Neural progenitor cell (in vitro differentiated cells): ENCODE results near the gene DRAM2. TPM values are rescaled to one million over a fixed set of nuclear protein-coding genes. Genes with fewer than 3 reads are reported as not detected.
"Not testable (repeated sequence)": the region's sequence is repeated elsewhere in the genome, so short reads cannot be mapped to it uniquely, and the experiment has no call there.

ENCODE experiments used
- DNase-seq: peaks from one replicate; pipeline ENCODE4 v3.0.0-alpha.2; 2016; ENCODE audit warnings: low spot score
- H2AFZ ChIP-seq: fragments of 200-600 bp; sonication (generic); replicated peaks from 2 replicates; pipeline ENCODE4 v1.6.1; 2016; ENCODE audit warnings: antibody characterized with exemption
- H3F3A ChIP-seq: fragments of 200-600 bp; sonication (generic); 2 replicates; pipeline ENCODE4 v1.6.1; 2016; ENCODE audit warnings: antibody characterized with exemption, low read depth
- H3K27ac ChIP-seq: fragments of 200-600 bp; sonication (generic); 2 replicates; pipeline ENCODE4 v1.5.1; 2016; ENCODE audit warnings: mild to moderate bottlenecking
- H3K27me3 ChIP-seq: fragments of 200-600 bp; sonication (generic); 2 replicates; pipeline ENCODE4 v1.6.1; 2016; ENCODE audit warnings: mild to moderate bottlenecking, moderate library complexity
- H3K36me3 ChIP-seq: fragments of 200-600 bp; sonication (generic); 2 replicates; pipeline ENCODE4 v1.5.1; 2016
- H3K4me1 ChIP-seq: fragments of 200-600 bp; sonication (generic); 2 replicates; pipeline ENCODE4 v1.6.1; 2016; ENCODE audit warnings: mixed run types
- H3K4me2 ChIP-seq: fragments of 200-600 bp; sonication (generic); 2 replicates; pipeline ENCODE4 v1.6.1; 2016
- H3K4me3 ChIP-seq: fragments of 200-600 bp; sonication (generic); 2 replicates; pipeline ENCODE4 v1.5.1; 2016
- H3K79me2 ChIP-seq: fragments of 200-600 bp; sonication (generic); 2 replicates; pipeline ENCODE4 v1.6.1; 2016; ENCODE audit warnings: low read depth
- H3K9ac ChIP-seq: fragments of 200-600 bp; sonication (generic); 2 replicates; pipeline ENCODE4 v1.6.1; 2016
- H3K9me3 ChIP-seq: fragments of 200-600 bp; sonication (generic); 2 replicates; pipeline ENCODE4 v1.5.1; 2016; ENCODE audit warnings: low read depth
- H4K20me1 ChIP-seq: fragments of 200-600 bp; sonication (generic); 2 replicates; pipeline ENCODE4 v1.6.1; 2016; ENCODE audit warnings: low read depth
- H3K27ac Mint-ChIP-seq: 3 replicates; pipeline ENCODE4 v1.8.0; 2021; ENCODE audit warnings: mixed read lengths
- H3K27me3 Mint-ChIP-seq: 2 replicates; pipeline ENCODE4 v1.8.0; 2022; ENCODE audit warnings: low read depth, mild to moderate bottlenecking, inconsistent platforms, moderate library complexity, mixed read lengths; ENCODE audit not compliant: insufficient read depth
- H3K36me3 Mint-ChIP-seq: 3 replicates; pipeline ENCODE4 v1.8.0; 2021; ENCODE audit warnings: mixed read lengths
- H3K4me1 Mint-ChIP-seq: 3 replicates; pipeline ENCODE4 v1.8.0; 2021; ENCODE audit warnings: mixed read lengths
- H3K4me3 Mint-ChIP-seq: 3 replicates; pipeline ENCODE4 v1.8.0; 2021; ENCODE audit warnings: mild to moderate bottlenecking, moderate library complexity, mixed read lengths
- H3K9me3 Mint-ChIP-seq: 3 replicates; pipeline ENCODE4 v1.8.0; 2020; ENCODE audit warnings: mixed read lengths
- EZH2 ChIP-seq: fragments of 200-600 bp; sonication (generic); IDR thresholded peaks from 2 replicates; pipeline ENCODE4 v1.6.1; 2017; ENCODE audit warnings: antibody characterized with exemption, mild to moderate bottlenecking, moderate library complexity
- EZH2phosphoT487 ChIP-seq: fragments of 200-600 bp; sonication (generic); IDR thresholded peaks from 2 replicates; pipeline ENCODE4 v1.6.1; 2017; ENCODE audit warnings: antibody characterized with exemption
- total RNA-seq: library from RNA; depleted of rRNA; stranded (reverse); fragments of >200 nt; gene quantifications from 2 replicates; pipeline ENCODE4 v1.2.3, GENCODE V29; 2015; ENCODE audit warnings: low replicate concordance
- TF ChIP-seq, protein P1 (sequence below): fragments of 200-600 bp; sonication (generic); IDR thresholded peaks from 2 replicates; pipeline ENCODE4 v1.5.1; 2017; ENCODE audit warnings: antibody characterized with exemption, mild to moderate bottlenecking

The DRAM2 gene
- total RNA-seq, 1 donor from 2014 or later, result 145 TPM

DNA sequence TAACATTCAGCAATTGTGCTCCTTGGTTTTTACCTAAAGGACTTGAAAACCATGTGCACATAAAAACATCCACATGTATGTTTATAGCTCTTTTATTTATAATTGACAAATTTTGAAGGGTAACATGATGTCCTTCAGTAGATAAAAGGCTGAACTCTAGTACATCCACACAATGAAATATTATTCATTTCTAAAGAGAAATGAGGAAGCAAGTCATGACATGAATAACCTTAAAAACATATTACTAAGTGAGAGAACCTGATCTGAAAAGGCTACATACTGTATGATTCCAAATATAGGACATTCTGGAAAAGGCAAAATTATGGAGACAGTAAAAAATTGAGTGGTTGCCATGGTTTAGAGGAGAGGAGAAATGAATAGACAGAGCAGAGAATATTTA lies 50.3 kb downstream of the DRAM2 start:
- Histone ChIP-seq H4K20me1 (no peaks in the 10 kb centered on the region), H3K4me2 (no peak overlapping the region), H3K4me1 (no peaks in the 10 kb centered on the region), H3K4me3 (no peak overlapping the region), H3K9me3 (no peaks in the 10 kb centered on the region), H3K9ac (no peak overlapping the region), H3F3A (no peaks in the 10 kb centered on the region), H3K27me3 (no peaks in the 10 kb centered on the region), H3K79me2 (no peaks in the 10 kb centered on the region), H3K36me3 (no peaks in the 10 kb centered on the region), H2AFZ (no peak overlapping the region), H3K27ac (no peak overlapping the region)
- Mint-ChIP-seq H3K4me3 (no peak overlapping the region), H3K36me3 (no peaks in the 10 kb centered on the region), H3K9me3 (peaks cover 14% of the 10 kb centered on the region), H3K27ac (no peak overlapping the region), H3K27me3 (no peaks in the 10 kb centered on the region), H3K4me1 (no peaks in the 10 kb centered on the region)
- DNase-seq, result no peak
- TF ChIP-seq, protein P1, sequence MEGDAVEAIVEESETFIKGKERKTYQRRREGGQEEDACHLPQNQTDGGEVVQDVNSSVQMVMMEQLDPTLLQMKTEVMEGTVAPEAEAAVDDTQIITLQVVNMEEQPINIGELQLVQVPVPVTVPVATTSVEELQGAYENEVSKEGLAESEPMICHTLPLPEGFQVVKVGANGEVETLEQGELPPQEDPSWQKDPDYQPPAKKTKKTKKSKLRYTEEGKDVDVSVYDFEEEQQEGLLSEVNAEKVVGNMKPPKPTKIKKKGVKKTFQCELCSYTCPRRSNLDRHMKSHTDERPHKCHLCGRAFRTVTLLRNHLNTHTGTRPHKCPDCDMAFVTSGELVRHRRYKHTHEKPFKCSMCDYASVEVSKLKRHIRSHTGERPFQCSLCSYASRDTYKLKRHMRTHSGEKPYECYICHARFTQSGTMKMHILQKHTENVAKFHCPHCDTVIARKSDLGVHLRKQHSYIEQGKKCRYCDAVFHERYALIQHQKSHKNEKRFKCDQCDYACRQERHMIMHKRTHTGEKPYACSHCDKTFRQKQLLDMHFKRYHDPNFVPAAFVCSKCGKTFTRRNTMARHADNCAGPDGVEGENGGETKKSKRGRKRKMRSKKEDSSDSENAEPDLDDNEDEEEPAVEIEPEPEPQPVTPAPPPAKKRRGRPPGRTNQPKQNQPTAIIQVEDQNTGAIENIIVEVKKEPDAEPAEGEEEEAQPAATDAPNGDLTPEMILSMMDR, result no peak

DNA sequence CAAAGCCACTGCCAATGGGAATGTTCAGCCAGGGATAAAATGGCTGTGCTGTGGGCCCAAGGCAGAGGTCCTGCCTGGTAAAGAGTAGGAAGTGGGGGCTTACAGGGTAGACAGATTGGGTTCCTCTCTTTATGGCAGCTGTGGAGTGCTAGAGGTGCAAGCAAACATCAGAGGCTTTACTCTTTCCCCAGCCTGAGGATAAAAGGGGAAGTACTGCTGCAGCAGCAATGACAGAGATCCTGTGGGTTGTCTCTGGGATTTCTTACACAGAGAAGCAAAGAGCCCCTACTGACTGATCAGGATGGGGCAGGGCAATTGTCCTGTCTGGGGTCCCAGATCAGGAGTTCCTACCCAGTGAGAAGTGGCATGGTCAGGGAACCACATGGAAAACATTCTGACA lies 54.2 kb downstream of the DRAM2 start:
- Histone ChIP-seq H3K79me2 (no peaks in the 10 kb centered on the region), H3K9ac (no peak overlapping the region), H3F3A (no peaks in the 10 kb centered on the region), H4K20me1 (no peaks in the 10 kb centered on the region), H3K27ac (no peak overlapping the region), H2AFZ (no peak overlapping the region), H3K4me1 (no peaks in the 10 kb centered on the region), H3K27me3 (no peaks in the 10 kb centered on the region), H3K4me3 (no peak overlapping the region), H3K36me3 (no peaks in the 10 kb centered on the region), H3K4me2 (no peak overlapping the region), H3K9me3 (no peaks in the 10 kb centered on the region)
- no peak for DNase-seq
- H3K4me1 Mint-ChIP-seq, result no peaks in the 10 kb centered on the region
- peaks cover 2% of the 10 kb centered on the region for H3K27me3 Mint-ChIP-seq
- H3K9me3 Mint-ChIP-seq, result peaks cover 4% of the 10 kb centered on the region
- no peak overlapping the region for H3K4me3 Mint-ChIP-seq
- H3K36me3 Mint-ChIP-seq, result no peaks in the 10 kb centered on the region
- TF ChIP-seq EZH2phosphoT487 (no peak), EZH2 (no peak)
- TF ChIP-seq, protein P1, result no peak
- no peak overlapping the region for H3K27ac Mint-ChIP-seq

DNA sequence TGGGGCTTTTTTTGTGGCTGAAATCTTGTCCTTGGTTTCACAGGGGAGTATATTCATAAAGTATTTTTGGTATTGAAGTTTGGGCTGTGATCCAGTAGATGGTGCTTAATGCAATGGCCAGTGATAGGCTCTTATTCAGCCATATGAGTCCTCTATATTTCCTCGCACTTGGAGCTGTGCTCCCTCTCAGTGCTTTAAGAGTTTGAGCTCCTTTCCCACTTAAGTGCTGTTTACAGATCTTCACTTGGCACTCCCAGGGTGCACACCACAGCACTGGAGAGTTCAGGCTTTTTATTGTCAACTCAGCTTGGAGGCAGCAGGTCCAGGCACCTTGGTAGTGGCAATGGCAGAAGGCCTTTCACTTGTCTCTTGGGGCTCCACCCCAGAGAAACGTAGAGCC lies 54.9 kb downstream of the DRAM2 start:
- Histone ChIP-seq H3K79me2 (no peaks in the 10 kb centered on the region), H3K4me1 (no peaks in the 10 kb centered on the region), H3F3A (no peaks in the 10 kb centered on the region), H4K20me1 (no peaks in the 10 kb centered on the region), H3K27ac (no peak overlapping the region), H2AFZ (no peak overlapping the region), H3K9ac (no peak overlapping the region), H3K36me3 (no peaks in the 10 kb centered on the region), H3K9me3 (peaks cover under 1% of the 10 kb centered on the region), H3K4me3 (no peak overlapping the region), H3K27me3 (no peaks in the 10 kb centered on the region), H3K4me2 (no peak overlapping the region)
- no peak overlapping the region for H3K4me3 Mint-ChIP-seq
- peaks cover 2% of the 10 kb centered on the region for H3K27me3 Mint-ChIP-seq
- no peak for DNase-seq
- no peak for TF ChIP-seq EZH2
- H3K4me1 Mint-ChIP-seq, result no peaks in the 10 kb centered on the region
- no peak overlapping the region for H3K27ac Mint-ChIP-seq
- no peaks in the 10 kb centered on the region for H3K36me3 Mint-ChIP-seq
- H3K9me3 Mint-ChIP-seq, result peaks cover 4% of the 10 kb centered on the region

DNA sequence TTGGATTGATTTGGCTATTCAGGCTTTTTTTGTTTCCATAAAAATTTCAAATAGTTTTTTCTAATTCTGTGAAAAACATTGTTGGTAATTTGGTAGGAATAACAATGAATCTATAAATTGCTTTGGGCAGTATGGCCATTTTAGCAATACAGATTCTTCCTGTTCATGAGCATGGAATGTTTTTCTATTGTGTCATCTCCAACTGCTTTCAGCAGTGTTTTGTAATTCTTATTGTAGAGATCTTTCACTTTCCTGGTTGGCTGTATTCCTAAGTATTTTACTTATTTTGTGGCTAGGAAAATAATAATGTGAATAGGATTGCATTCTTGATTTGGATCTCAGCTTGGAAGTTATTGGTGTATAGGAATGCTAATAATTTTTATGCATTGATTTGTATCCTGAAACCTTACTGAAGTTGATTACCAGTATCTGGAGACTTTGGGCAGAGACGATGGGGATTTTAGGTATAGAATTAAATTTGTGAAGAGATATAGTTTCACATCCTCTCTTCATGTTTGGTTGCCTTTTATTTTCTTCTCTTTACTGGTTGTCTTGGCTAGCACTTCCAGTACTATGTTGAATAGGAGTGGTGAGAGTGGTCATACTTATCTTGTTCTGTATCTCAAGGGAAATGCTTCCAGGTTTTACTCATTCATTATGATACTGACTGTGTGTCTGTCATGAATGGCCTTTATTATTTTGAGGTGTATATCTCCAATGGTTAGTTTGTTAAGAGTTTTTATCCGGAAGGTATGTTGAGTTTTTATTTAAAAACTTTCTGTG lies 57.3 kb downstream of the DRAM2 start:
- Mint-ChIP-seq H3K4me1 (no peaks in the 10 kb centered on the region), H3K9me3 (peaks cover 2% of the 10 kb centered on the region)
- H3K4me2 ChIP-seq, result no peak overlapping the region

DNA sequence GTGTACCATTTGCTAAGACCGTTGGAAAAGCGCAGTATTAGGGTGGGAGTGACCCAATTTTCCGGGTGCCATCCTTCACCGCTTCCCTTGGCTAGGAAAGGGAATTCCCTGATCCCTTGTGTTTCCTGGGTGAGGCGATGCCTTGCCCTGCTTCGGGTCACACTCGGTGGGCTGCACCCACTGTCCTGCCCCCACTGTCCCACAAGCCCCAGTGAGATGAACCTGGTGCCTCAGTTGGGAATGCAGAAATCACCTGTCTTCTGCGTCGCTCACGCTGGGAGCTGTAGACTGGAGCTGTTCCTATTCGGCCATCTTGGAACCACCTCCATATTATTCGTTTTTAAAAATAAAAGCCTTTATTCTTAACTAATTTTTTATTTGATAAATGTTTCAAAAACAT lies 60.6 kb downstream of the DRAM2 start:
- not testable (repeated sequence) for H3K4me3 ChIP-seq, H3K27me3 Mint-ChIP-seq, H3K4me1 Mint-ChIP-seq, H3K4me1 ChIP-seq, H3K27me3 ChIP-seq, H3F3A ChIP-seq, H3K4me3 Mint-ChIP-seq, H4K20me1 ChIP-seq, H2AFZ ChIP-seq, H3K36me3 Mint-ChIP-seq, H3K4me2 ChIP-seq, H3K9me3 ChIP-seq, H3K9me3 Mint-ChIP-seq, H3K27ac ChIP-seq, H3K9ac ChIP-seq, H3K36me3 ChIP-seq, H3K79me2 ChIP-seq, DNase-seq, H3K27ac Mint-ChIP-seq

More for the DNA sequence above, 57.3 kb downstream of the DRAM2 start:
- no peaks in the 10 kb centered on the region for H3K27me3 ChIP-seq
- no peaks in the 10 kb centered on the region for H3K4me1 ChIP-seq
- no peaks in the 10 kb centered on the region for H3K36me3 ChIP-seq
- no peak overlapping the region for H3K9ac ChIP-seq
- no peak overlapping the region for H2AFZ ChIP-seq
- H3K9me3 ChIP-seq, result peaks cover 4% of the 10 kb centered on the region
- H3F3A ChIP-seq, result no peaks in the 10 kb centered on the region
- peaks cover 2% of the 10 kb centered on the region for H3K27me3 Mint-ChIP-seq
- no peak overlapping the region for H3K4me3 Mint-ChIP-seq
- H4K20me1 ChIP-seq, result no peaks in the 10 kb centered on the region
- H3K27ac Mint-ChIP-seq, result no peak overlapping the region
- no peak for TF ChIP-seq EZH2phosphoT487
- TF ChIP-seq, protein P1, result no peak
- no peak for TF ChIP-seq EZH2
- no peak overlapping the region for H3K4me3 ChIP-seq
- H3K27ac ChIP-seq, result no peak overlapping the region
- no peaks in the 10 kb centered on the region for H3K79me2 ChIP-seq
- DNase-seq, result no peak
- H3K36me3 Mint-ChIP-seq, result no peaks in the 10 kb centered on the region

DNA sequence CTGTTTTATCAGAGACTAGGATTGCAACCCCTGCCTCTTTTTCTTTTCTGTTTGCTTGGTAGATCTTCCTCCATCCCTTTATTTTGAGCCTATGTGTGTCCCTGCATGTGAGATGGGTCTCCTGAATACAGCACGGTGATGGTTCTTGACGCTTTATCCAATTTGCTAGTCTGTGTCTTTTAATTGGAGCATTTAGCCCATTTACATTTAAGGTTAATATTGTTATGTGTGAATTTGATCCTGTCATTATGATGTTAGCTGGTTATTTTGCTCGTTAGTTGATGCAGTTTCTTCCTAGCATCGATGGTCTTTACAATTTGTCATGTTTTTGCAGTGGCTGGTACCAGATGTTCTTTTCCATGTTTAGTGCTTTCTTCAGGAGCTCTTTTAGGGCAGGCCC lies 62.6 kb downstream of the DRAM2 start:
- H3K27ac Mint-ChIP-seq, H3K4me3 Mint-ChIP-seq, H3K4me1 Mint-ChIP-seq, H4K20me1 ChIP-seq, H3K27ac ChIP-seq, H3K4me2 ChIP-seq, H3K4me1 ChIP-seq, DNase-seq, H3K36me3 Mint-ChIP-seq, H3K36me3 ChIP-seq, H3F3A ChIP-seq, H3K27me3 Mint-ChIP-seq, H3K9me3 ChIP-seq, H2AFZ ChIP-seq, H3K9me3 Mint-ChIP-seq, H3K4me3 ChIP-seq, H3K27me3 ChIP-seq, H3K9ac ChIP-seq, H3K79me2 ChIP-seq: not testable (repeated sequence)
